Measurements from ENCODE around the gene LHCGR.
"Not testable (repeated sequence)": the region's sequence is repeated elsewhere in the genome, so short reads cannot be mapped to it uniquely, and the experiment has no call there.

The LHCGR gene

DNA sequence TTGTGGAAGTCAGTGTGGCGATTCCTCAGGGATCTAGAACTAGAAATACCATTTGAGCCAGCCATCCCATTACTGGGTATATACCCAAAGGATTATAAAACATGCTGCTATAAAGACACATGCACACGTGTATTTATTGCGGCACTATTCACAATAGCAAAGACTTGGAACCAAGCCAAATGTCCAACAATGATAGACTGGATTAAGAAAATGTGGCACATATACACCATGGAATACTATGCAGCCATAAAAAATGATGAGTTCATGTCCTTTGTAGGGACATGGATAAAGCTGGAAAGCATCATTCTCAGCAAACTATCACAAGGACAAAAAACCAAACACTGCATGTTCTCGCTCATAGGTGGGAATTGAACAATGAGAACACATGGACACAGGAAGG lies 16.3 kb downstream of the LHCGR start:
- DNase-seq: not testable (repeated sequence)

DNA sequence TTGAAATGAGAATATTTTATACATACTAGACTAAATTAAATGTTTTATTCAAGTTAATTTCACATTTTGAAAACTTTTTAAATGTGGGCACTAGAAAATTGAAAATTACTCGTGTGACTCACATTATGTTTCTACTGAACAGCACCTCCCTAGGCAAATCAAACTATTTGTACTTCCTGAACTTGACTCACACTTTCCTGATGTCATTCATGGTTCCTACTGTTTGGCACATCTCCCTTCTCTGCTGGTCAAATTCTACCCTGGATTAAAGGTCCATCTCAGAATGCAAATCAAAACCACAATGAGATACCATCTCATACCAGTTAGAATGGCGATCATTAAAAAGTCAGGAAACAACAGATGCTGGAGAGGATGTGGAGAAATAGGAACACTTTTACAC lies 16.7 kb downstream of the LHCGR start:
- DNase-seq: no peak

DNA sequence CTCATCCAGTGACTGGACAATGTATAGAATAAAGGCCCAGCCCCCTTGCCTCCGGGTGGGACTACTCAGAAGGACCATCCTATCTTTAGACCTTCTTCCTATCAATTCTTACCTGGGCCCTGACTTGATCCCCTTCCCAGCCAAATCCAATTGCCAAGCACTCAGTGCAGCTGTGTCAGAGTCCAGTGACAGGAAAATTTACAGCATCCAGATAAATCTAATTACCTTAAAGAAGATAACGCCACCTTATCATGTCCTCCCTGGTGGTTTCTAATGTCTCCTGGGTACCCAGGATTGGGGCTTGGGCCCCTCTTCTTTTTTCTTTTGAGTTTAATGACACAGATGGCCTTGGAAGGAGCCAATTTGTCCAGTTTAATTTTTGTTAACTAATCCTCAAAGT lies 19.3 kb downstream of the LHCGR start:
- DNase-seq: no peak

DNA sequence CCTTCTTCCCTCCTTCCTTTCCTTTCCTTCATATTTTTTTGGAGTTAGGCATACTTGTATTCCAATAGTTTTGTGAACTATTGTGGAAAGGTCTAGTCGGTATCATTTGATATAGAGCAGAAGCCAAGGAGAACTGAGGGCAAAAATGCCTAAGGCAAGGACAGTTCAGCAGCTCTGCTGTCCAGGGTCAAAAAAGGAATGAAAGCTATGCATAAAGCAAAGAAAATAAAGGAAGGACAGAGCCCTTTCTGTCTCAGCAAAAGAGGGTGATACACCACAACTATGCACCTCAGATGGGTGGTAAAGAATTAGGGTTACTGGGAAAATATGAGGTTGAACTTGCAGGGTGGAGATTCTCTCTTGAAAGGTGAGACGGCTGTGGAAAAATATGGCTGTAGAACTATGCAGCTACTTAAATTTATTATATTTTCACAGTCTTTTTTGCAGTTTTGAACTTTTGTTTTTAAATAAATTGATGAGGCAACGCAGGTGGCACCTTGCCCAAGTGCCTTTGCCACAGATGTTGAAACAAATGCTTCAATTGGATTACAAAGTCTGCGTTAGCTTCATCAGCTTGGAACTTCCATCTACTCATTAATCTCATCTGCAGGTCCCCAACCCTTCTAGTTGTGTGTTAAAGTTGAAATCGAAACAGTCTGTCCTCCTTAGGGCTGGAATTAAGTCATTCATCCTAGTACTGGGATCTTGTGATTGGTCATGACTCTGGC lies 20.8 kb downstream of the LHCGR start:
- no peak for DNase-seq

DNA sequence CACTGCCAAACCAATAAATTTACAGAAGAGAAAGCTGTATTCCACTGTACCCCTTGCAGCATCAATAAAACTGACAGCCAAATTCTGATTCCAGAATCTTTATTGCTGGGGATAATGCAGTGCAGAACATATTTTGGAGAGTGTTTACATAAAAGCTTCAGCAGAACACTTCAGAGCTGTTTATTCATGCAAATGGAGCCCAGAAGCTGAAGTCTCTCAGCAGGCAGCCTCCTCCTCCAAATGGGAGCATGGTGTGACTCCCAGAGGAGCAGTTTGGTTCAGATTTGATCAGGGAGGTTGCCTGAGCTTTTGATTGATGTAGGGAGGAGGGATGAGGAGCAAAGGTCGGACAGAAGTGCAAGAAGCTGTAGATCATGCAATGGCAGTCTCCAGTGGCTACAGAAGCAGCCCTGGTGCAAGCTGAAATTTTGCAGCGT lies 22.4 kb downstream of the LHCGR start:
- no peak for DNase-seq

DNA sequence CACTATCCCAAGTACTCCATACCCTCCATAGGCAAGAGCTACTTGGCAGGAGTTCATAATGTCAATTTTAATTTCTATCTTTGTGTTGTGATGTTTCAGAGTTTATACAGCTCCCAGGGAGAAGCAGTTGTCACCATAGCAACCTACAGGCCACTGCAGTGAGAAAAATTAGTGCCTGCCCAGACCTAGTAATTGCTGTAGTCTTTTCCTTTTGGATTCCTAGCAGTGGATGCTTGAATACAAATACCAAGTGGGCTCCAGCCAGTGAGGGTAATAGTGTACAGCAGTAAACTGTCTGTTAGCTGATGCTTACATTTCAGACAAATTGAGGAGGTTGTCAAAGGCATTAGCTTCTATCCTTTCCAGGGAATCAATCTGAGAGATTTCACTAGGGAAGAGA lies 26.7 kb downstream of the LHCGR start:
- no peak for DNase-seq

DNA sequence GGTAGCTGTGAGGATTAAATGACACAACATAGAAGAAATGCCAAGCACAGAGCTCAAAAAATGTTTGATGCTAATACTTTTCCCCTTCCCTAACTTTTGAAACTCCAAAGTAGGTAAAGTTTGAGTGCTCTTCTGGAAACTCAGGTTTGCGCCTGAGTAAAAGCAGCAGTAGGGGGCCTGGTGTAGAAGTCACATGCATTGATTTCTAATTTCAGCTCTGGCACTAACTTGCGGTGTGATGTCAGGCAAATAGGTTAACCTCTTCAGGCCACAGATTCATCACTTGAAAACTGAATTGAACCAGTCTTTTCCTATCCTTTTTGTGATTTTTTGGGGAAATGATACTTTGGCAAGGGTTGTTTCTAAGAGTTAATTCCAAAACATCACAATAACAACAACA lies 27.2 kb downstream of the LHCGR start:
- no peak for DNase-seq

DNA sequence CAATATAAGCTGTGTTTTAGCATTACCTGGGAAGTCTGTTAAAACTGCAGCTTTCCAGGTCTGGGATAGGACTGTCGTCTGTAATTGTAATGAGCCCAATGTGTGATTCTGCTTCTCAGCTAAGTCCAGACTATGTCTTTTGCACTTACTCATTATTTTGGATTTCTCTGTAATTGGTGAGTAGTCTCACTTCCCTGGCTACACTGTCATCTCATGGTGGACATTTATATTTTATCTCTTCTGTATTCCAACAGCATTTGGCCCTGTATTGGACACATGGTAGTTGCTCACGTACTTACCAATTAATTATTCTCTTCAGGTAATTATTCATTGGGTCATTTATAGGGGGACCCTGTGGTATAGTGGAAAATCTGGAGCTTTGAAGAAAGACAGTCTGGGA lies 28.0 kb downstream of the LHCGR start:
- DNase-seq: no peak

DNA sequence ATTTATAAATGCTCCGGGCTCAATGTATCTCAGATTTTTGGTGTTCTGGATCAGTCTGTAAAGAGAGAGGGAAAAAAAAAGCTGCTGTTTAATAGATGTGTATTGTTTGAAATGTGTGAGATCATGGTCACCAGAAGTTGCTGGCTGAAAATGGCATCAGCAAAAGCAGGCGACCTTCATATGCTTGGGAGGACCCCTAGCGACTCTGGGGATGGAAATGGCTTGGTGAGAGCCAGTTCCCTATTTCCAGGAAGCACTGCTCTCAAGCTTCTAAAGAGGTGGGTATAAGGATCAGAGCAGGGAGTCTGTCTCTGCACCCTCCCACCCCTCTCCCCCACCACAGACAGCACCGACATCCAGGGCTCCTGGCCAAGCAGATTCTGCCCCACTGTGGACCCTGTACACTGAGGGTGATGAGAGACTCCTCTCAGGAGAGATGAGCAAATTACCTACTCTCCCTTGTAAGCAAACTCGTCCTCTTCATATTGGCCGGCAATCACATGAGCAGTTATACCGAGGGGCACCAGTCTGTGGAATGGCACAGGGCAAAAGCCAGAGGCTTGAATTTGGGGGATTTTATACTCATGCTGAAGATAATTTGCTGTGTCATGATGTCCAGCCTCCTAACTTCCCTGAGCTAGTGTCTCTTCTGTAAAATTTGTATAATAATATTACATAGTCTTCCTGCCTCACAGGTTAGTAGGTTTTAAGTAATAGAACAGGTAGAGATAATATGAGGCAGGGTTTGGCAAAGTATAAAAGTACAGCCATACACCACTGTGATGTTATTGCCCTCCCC lies 29.6 kb downstream of the LHCGR start:
- no peak for DNase-seq

DNA sequence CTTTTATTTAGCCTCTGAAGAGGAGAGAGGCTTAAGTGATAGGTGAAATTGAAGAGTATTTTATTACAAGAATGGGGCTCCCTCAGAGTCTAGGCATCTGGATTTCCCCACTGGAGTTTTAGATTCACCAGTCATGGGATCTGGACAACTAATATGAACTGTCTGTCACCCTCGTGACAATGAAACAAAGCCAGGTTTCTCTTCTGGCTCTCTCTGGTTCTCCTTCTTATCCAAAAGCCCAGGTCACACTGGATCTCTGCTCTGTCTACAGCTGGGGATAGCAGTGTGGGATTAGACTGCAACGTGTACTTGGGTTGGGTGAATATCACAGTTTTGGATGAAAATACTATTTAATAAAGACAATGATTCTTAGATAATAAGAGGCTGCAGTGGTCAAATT lies 31.2 kb downstream of the LHCGR start:
- DNase-seq: no peak

DNA sequence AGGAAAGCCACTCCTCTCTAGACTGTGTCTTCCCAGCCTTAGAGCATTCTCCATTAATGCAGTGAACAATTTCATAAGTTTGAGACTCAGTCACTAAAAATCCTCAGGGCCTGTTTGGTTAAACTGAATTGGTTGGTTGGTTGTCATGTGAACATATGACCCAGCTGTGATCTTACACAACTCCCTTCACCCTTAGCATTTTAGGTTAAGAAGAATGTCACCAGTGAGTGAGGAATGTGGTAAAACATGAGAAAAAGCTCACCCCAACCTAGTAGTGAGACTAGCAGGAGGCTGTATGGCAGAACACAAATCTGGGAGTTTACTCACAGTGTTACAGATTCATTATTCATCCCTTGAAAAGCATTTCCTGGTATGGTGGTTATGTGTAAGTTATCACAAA lies 32.4 kb downstream of the LHCGR start:
- no peak for DNase-seq

DNA sequence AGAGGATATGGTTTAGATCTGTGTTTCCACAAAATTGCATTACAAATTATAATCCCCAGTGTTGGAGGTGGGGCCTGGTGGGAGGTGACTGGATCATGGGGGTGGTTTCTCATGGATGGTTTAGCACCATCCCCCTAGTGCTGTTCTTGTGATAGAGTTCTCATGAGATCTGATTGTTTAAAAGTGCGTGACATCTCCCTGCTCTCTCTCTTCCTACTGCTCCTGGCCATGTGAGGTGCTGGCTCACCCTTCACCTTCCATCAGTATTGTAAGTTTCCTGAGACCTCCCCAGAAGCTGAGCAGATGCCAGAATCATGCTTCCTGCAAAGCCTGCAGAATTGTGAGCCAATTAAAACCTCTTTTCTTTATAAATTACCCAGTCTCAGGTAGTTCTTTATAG lies 33.1 kb downstream of the LHCGR start:
- DNase-seq: no peak

DNA sequence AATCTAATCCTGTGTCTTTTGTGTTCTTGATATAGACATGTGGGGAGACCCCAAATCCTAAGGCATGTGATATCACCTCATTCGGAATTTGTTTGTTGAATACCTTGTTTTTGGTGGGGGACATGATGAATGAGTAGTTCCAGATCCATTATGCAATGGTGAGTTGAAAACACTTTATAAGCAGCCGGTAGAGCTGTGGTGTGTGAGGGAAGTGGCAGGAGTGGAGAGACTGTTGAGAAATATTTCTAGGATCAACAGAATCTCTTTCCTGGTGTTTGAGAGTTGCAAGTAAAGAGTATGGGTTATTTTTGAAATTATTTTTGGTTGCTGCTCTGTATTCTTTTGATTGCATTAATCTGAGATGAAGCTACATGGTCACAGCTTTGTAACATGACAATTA lies 34.4 kb downstream of the LHCGR start:
- DNase-seq: no peak

DNA sequence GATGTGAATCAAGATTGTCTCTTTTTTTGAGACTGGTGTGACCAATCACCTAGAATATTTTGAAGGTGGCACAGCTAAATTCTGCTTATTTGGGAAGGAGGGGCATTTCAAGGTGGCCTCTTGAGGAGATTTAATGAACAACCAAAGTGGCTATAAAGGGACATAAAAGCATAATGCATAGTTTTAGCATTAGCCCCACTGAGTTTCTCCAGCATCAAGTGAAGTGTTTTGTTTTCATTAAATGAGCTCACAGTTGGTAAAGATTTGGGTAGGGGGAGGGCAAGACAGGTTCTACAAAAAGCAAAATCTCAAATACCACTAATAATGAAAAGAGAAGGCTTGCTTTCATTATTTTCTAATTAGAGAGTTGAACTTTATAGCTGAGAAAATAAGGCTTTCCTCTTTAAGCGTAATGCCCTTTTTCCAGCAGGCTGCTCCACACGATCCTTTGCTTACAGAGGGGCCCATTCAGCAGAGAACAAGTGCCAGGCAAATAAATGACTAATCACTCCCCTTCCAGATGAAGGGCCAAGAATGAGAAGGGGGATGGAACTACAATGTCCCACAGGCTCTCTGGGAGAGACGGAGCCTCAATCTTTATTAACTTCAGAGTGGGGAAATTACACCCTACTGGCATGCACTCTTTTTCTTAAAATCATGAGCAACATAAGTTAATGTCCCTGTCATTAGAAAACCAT lies 35.9 kb downstream of the LHCGR start:
- no peak for DNase-seq

DNA sequence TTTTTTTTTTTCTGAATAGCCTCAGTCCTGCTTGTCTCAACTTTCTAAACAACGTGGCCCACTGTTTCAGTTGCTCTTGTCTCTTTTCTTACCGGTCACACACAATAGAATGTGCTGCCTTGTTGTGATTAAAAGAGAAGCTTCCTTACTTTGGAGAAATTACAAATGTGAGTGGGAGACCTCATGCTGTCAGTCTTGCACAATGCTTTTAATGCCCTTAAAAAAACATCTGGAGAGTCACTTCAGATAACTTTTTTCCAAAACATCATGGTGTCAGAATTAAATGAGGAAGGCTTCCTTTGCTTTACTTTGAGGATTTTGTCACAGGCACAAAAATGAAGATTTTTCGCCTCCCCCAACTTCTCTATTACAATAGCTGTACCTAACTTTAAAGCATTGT lies 37.7 kb downstream of the LHCGR start:
- DNase-seq: peak in 1 of 3 donors; percentile 27

DNA sequence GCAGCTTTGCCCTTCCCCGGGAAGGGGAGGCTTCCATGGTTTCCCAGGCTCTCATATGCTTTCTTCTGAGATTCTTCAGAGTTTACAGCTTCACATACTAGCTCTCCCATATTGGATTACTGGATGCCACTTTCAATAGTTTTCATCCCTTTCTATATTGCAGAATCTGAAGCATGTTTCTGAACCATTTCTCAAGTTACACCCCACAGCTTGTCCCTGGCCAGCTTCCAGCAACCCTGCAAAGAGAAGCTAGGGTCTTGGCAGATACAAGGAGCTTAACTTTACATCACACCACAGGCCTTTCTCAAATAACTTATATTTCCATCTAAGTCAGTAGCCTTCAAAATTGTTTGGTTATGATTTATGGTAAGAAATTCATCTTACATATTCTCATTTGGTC lies 39.6 kb downstream of the LHCGR start:
- no peak for DNase-seq

DNA sequence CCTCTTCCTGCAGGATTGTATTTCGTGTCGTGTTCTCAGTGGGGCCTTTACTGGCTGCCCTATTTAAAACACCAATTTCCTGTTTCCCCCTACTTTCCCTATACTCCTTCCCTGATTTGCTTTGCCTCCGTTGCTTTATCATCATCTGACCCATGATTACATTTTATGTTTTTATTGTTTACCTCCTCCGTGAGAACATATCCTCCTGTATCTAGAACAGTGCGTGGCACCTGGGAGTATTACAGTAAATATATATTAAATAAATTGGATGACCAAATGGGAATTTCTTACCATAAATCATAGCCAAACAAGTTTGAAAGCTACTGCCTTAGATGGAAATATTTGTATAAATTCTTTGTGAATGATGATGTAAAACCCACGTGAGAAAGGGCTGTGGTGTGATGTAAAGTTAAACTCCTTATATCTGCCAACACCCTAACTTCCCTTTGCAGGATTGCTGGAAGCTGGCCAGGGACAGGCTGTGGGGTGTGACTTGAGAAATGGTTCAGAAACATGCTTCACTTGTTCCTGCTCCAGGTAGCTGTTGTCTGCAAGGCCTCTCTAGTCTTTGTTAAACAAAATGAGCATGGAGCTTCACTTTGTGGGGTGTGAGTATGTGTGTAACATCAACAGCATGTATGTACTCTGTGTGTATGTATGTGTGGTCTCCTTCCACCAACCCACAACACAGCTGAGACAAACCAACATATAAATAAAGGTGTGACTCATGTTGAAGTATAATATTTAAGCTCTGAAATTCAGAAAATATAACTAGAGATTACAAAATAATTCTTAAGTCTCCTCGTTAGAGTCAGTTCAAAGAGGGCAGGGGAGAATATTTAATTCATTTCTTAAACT lies 40.3 kb downstream of the LHCGR start:
- peak; percentile 10 to 56 (median 47) for DNase-seq

DNA sequence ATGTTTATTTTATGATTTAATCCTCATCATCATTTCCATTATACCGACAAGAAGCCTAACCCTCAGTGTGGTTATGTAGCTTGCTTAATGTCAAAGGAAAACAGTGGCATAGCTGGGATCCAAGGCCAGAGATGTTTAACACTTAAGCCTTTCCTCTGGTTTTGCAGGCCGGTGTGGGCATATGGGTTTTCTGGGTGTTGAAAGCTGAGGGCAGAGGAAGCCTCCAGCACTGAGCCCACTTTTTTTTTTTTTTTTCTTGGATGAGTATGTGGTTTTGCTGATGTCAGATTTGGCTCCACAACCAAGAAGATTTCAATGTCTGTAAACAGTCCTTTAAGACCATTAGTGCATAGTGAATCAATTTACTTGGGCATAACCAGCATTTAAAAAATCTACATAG lies 41.3 kb downstream of the LHCGR start:
- no peak for DNase-seq

DNA sequence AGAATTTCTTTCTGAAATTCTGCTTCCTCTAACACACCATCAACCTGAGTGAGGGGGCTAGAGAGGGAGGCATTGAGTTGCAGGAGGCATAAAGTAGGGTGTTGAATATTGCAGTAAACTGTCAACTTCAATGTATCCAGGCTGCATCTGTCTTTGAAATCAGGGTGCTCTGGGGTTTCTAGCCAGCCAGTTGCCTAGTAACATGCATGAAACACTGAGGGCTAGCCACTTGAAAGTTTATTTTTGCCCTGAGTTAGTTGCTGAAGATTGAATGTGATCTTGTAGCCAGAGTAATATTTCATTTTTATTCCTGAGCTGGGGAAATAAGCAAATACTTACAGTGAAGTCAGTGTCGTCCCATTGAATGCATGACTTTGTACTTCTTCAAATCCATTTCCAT lies 41.9 kb downstream of the LHCGR start:
- no peak for DNase-seq

DNA sequence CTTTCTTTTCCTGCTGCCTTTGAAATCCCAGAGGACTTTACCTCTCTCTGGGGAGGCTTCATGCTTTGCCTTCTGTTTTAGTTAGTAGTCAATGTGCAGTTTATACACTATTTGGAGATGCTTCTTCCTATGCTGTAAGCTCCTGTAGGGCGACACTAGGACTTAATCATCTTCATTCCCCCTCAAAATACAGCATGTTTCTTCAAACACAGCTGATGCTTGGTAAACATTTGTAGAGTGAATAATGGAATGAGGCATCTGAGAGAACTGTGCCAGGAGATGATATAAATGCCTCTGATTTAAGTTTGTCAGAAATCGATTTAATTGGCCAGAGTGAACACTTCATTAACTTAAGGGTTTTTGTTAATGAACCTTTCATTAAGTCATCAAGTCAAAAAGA lies 43.4 kb downstream of the LHCGR start:
- no peak for DNase-seq

DNA sequence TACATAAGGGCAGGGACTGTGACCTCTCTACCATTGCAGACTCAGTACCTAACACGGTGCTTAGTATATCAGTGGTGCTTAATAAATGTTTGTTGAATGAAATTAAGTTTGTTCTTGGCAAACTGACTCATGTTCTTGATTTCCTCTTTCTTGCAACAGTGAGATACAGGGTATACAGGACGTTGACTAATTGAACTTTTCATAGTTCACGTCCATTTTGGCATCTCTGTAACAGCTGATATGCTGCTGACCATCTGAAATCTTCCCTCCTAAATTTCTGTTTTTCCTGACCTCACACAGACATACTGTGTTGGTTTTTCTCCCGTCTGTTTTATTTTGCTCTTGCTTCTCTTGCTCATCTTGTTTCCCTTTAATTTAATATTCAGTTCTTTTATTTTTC lies 44.2 kb downstream of the LHCGR start:
- DNase-seq: peak in 1 of 3 donors; percentile 4

DNA sequence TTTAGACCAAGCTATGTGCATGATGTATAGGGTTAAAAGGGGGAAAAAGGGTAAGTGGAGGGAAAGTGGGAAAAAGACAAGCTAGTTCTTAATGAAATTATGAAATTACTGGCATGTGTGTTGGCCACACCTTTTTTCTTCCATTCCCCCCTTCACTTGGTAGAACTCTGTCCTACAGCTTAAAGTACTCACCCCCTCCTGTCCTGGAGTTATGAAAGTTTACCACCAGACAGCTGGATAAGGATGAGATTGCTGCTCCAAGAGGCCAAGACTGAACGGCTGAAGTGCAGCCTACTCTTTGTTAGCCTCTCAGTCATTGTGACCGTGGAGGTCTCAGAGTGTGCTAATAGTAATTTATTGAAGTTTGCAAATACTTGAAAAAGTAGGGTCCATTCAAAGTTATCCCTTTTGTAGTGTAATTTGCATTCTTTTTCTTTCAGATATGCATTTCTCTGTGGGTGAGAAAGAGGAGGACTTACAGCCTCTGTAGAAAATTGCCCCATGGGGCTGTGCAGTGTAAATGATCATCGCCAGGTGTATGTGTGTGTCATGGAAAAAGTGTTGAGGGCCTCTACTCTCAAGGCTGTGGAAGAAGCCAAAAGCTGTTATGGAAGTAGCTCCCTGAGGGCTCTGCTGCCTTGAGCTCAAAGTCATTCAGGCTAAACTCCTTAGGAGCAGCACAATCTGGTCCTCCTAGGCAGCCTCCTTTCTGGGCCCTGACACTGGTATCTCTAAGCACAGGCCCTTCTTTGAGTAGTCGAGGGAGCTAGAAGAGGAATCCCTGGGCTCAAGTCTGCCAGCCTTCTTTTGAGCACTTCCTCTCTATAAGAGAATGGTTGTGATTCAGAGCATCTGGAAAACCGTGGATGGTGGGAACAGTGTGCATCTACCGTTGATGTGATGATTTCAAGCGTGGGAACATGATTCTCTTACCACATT lies 46.2 kb downstream of the LHCGR start:
- DNase-seq: no peak

Measured in suppressor macrophage treated with lipopolysaccharide for 1 hour (primary cell).